Measurements from ENCODE around the gene SMYD3.

SMYD3 gene

GRCh38 chr1:246482805-246483568 lies 24.1 kb downstream of the SMYD3 start:
- H3K9me3 ChIP-seq (ENCODE audit: control insufficient read depth, low read length), result no peaks in the 10 kb centered on the region
- H4K91ac ChIP-seq (ENCODE audit: low read length), result no peak overlapping the region
- peak overlapping the region; percentile 46 for H3K9ac ChIP-seq (ENCODE audit: low read length)
- H3K27me3 ChIP-seq (ENCODE audit: control insufficient read depth in 1 of 2, insufficient read depth in 1 of 2, low read length in 2 of 2), result no peaks in the 10 kb centered on the region
- DNase-seq, result no peak
- H2BK5ac ChIP-seq (ENCODE audit: low read depth, low read length, poor library complexity, severe bottlenecking), result no peak overlapping the region
- H3K14ac ChIP-seq (ENCODE audit: low read length in 2 of 2), result no peak overlapping the region
- H2BK15ac ChIP-seq (ENCODE audit: low read depth, poor library complexity, severe bottlenecking), result no peak overlapping the region
- H2AFZ ChIP-seq (ENCODE audit: low read depth, low read length), result no peak overlapping the region
- H4K8ac ChIP-seq (ENCODE audit: low read length), result no peak overlapping the region
- no peak overlapping the region for H2BK120ac ChIP-seq (ENCODE audit: low read depth, low read length)
- no peak overlapping the region for H2BK12ac ChIP-seq (ENCODE audit: low read length in 2 of 2)
- H2AK5ac ChIP-seq (ENCODE audit: low read length, severe bottlenecking), result no peak overlapping the region
- H3K79me1 ChIP-seq (replicated peaks; ENCODE audit: low read length, poor library complexity, severe bottlenecking), result peaks cover 22% of the 10 kb centered on the region
- H3K4me2 ChIP-seq (ENCODE audit: low read length, poor library complexity, severe bottlenecking), result no peak overlapping the region
- no peak overlapping the region for H3K23ac ChIP-seq (ENCODE audit: low read length in 2 of 2)
- no peaks in the 10 kb centered on the region for H3K36me3 ChIP-seq (ENCODE audit: control insufficient read depth in 1 of 2, insufficient read depth in 2 of 2, low read depth in 1 of 2, low read length in 2 of 2)
- no peaks in the 10 kb centered on the region for H3K4me1 ChIP-seq (ENCODE audit: control insufficient read depth, insufficient read depth, low read depth, low read length)
- WGBS, result 77% methylated on average over 1 of the region's 4 CpGs
- no peak overlapping the region for H3K18ac ChIP-seq (ENCODE audit: low read depth in 1 of 2, low read length in 2 of 2)
- peak overlapping the region in 1 of 2 experiments; percentile 46 for H3K4me3 ChIP-seq (ENCODE audit: insufficient read depth in 1 of 2, low read depth in 1 of 2, low read length in 2 of 2)
- no peak overlapping the region for H3K27ac ChIP-seq (ENCODE audit: low read length, poor library complexity, severe bottlenecking)
- H3K4ac ChIP-seq (ENCODE audit: low read depth in 1 of 2, low read length in 2 of 2), result no peak overlapping the region

- no peak overlapping the region for H4K91ac ChIP-seq (ENCODE audit: low read length)
- no peak overlapping the region for H3K14ac ChIP-seq (ENCODE audit: low read length in 2 of 2)
- H3K9me3 ChIP-seq (ENCODE audit: control insufficient read depth, low read length), result no peaks in the 10 kb centered on the region
- H3K4ac ChIP-seq (ENCODE audit: low read depth in 1 of 2, low read length in 2 of 2), result no peak overlapping the region
- no peak overlapping the region for H3K4me3 ChIP-seq (ENCODE audit: insufficient read depth in 1 of 2, low read depth in 1 of 2, low read length in 2 of 2)
- WGBS, result 88% methylated on average over 2 of the region's 2 CpGs
- peaks cover 27% of the 10 kb centered on the region for H3K79me1 ChIP-seq (replicated peaks; ENCODE audit: low read length, poor library complexity, severe bottlenecking)
- no peak overlapping the region for H3K4me2 ChIP-seq (ENCODE audit: low read length, poor library complexity, severe bottlenecking)
- no peaks in the 10 kb centered on the region for H3K36me3 ChIP-seq (ENCODE audit: control insufficient read depth in 1 of 2, insufficient read depth in 2 of 2, low read depth in 1 of 2, low read length in 2 of 2)
- H2AFZ ChIP-seq (ENCODE audit: low read depth, low read length), result no peak overlapping the region
- H2BK120ac ChIP-seq (ENCODE audit: low read depth, low read length), result no peak overlapping the region
- no peak for DNase-seq
- no peaks in the 10 kb centered on the region for H3K4me1 ChIP-seq (ENCODE audit: control insufficient read depth, insufficient read depth, low read depth, low read length)
- no peak overlapping the region for H2BK12ac ChIP-seq (ENCODE audit: low read length in 2 of 2)
- H2BK5ac ChIP-seq (ENCODE audit: low read depth, low read length, poor library complexity, severe bottlenecking), result no peak overlapping the region
- no peak overlapping the region for H3K18ac ChIP-seq (ENCODE audit: low read depth in 1 of 2, low read length in 2 of 2)
- no peak overlapping the region for H3K27ac ChIP-seq (ENCODE audit: low read length, poor library complexity, severe bottlenecking)
- no peak overlapping the region for H3K23ac ChIP-seq (ENCODE audit: low read length in 2 of 2)
- no peak overlapping the region for H4K8ac ChIP-seq (ENCODE audit: low read length)
- no peak overlapping the region for H3K9ac ChIP-seq (ENCODE audit: low read length)
- H3K27me3 ChIP-seq (ENCODE audit: control insufficient read depth in 1 of 2, insufficient read depth in 1 of 2, low read length in 2 of 2), result no peaks in the 10 kb centered on the region
- H2AK5ac ChIP-seq (ENCODE audit: low read length, severe bottlenecking), result no peak overlapping the region
- no peak overlapping the region for H2BK15ac ChIP-seq (ENCODE audit: low read depth, poor library complexity, severe bottlenecking)
Observed at GRCh38 chr1:246479061-246479460, 28.0 kb downstream of the SMYD3 start.

DNA sequence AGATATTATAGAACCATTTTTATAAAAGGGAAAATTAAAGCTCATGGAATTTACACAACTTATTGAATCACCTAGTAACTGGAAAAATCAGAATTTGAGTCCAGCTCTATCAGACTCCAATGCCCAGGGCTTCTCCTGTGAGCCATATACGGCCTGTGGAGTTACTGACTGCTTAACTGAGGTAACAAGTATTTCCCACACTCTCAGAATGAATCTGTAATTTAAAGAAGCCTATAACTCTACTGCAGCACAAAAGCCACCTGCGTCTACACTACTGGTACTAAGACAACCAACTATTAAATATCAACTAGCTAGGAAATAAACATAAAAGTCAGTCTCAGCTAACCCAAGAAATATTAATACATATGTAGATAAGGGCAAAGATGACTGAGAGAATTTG lies 29.4 kb downstream of the SMYD3 start:
- Histone ChIP-seq H3K9me3 (ENCODE audit: control insufficient read depth, low read length) (no peaks in the 10 kb centered on the region), H3K23ac (ENCODE audit: low read length in 2 of 2) (no peak overlapping the region), H3K36me3 (ENCODE audit: control insufficient read depth in 1 of 2, insufficient read depth in 2 of 2, low read depth in 1 of 2, low read length in 2 of 2) (no peaks in the 10 kb centered on the region), H2BK5ac (ENCODE audit: low read depth, low read length, poor library complexity, severe bottlenecking) (no peak overlapping the region), H2BK12ac (ENCODE audit: low read length in 2 of 2) (no peak overlapping the region), H3K27ac (ENCODE audit: low read length, poor library complexity, severe bottlenecking) (no peak overlapping the region), H3K4me3 (ENCODE audit: insufficient read depth in 1 of 2, low read depth in 1 of 2, low read length in 2 of 2) (no peak overlapping the region), H4K8ac (ENCODE audit: low read length) (no peak overlapping the region), H2AK5ac (ENCODE audit: low read length, severe bottlenecking) (no peak overlapping the region), H2BK120ac (ENCODE audit: low read depth, low read length) (no peak overlapping the region), H3K27me3 (ENCODE audit: control insufficient read depth in 1 of 2, insufficient read depth in 1 of 2, low read length in 2 of 2) (no peaks in the 10 kb centered on the region), H3K79me1 (replicated peaks; ENCODE audit: low read length, poor library complexity, severe bottlenecking) (peaks cover 26% of the 10 kb centered on the region), H3K4me1 (ENCODE audit: control insufficient read depth, insufficient read depth, low read depth, low read length) (no peaks in the 10 kb centered on the region), H3K4me2 (ENCODE audit: low read length, poor library complexity, severe bottlenecking) (no peak overlapping the region), H3K14ac (ENCODE audit: low read length in 2 of 2) (no peak overlapping the region), H3K9ac (ENCODE audit: low read length) (no peak overlapping the region), H2BK15ac (ENCODE audit: low read depth, poor library complexity, severe bottlenecking) (no peak overlapping the region), H4K91ac (ENCODE audit: low read length) (no peak overlapping the region), H2AFZ (ENCODE audit: low read depth, low read length) (no peak overlapping the region), H3K4ac (ENCODE audit: low read depth in 1 of 2, low read length in 2 of 2) (no peak overlapping the region), H3K18ac (ENCODE audit: low read depth in 1 of 2, low read length in 2 of 2) (no peak overlapping the region)
- 96% methylated on average over 1 of the region's 2 CpGs for WGBS
- no peak for DNase-seq

GRCh38 chr1:246476771-246477170 lies 30.3 kb downstream of the SMYD3 start:
- Histone ChIP-seq H3K27ac (ENCODE audit: low read length, poor library complexity, severe bottlenecking) (no peak overlapping the region), H3K79me1 (replicated peaks; ENCODE audit: low read length, poor library complexity, severe bottlenecking) (peaks cover 22% of the 10 kb centered on the region), H3K4me2 (ENCODE audit: low read length, poor library complexity, severe bottlenecking) (no peak overlapping the region), H3K23ac (ENCODE audit: low read length in 2 of 2) (no peak overlapping the region), H3K4ac (ENCODE audit: low read depth in 1 of 2, low read length in 2 of 2) (no peak overlapping the region), H3K9ac (ENCODE audit: low read length) (no peak overlapping the region), H2BK15ac (ENCODE audit: low read depth, poor library complexity, severe bottlenecking) (no peak overlapping the region), H2BK120ac (ENCODE audit: low read depth, low read length) (no peak overlapping the region), H3K14ac (ENCODE audit: low read length in 2 of 2) (no peak overlapping the region), H4K91ac (ENCODE audit: low read length) (no peak overlapping the region), H2AK5ac (ENCODE audit: low read length, severe bottlenecking) (no peak overlapping the region), H2AFZ (ENCODE audit: low read depth, low read length) (no peak overlapping the region), H3K36me3 (ENCODE audit: control insufficient read depth in 1 of 2, insufficient read depth in 2 of 2, low read depth in 1 of 2, low read length in 2 of 2) (no peaks in the 10 kb centered on the region), H3K27me3 (ENCODE audit: control insufficient read depth in 1 of 2, insufficient read depth in 1 of 2, low read length in 2 of 2) (no peaks in the 10 kb centered on the region), H3K18ac (ENCODE audit: low read depth in 1 of 2, low read length in 2 of 2) (no peak overlapping the region), H3K9me3 (ENCODE audit: control insufficient read depth, low read length) (no peaks in the 10 kb centered on the region), H3K4me1 (ENCODE audit: control insufficient read depth, insufficient read depth, low read depth, low read length) (no peaks in the 10 kb centered on the region), H3K4me3 (ENCODE audit: insufficient read depth in 1 of 2, low read depth in 1 of 2, low read length in 2 of 2) (no peak overlapping the region), H4K8ac (ENCODE audit: low read length) (no peak overlapping the region), H2BK12ac (ENCODE audit: low read length in 2 of 2) (no peak overlapping the region), H2BK5ac (ENCODE audit: low read depth, low read length, poor library complexity, severe bottlenecking) (no peak overlapping the region)
- no peak for DNase-seq
- 100% methylated on average over 1 of the region's 1 CpG for WGBS
